ENCODE measurements around the gene TFAP2C.

DNA sequence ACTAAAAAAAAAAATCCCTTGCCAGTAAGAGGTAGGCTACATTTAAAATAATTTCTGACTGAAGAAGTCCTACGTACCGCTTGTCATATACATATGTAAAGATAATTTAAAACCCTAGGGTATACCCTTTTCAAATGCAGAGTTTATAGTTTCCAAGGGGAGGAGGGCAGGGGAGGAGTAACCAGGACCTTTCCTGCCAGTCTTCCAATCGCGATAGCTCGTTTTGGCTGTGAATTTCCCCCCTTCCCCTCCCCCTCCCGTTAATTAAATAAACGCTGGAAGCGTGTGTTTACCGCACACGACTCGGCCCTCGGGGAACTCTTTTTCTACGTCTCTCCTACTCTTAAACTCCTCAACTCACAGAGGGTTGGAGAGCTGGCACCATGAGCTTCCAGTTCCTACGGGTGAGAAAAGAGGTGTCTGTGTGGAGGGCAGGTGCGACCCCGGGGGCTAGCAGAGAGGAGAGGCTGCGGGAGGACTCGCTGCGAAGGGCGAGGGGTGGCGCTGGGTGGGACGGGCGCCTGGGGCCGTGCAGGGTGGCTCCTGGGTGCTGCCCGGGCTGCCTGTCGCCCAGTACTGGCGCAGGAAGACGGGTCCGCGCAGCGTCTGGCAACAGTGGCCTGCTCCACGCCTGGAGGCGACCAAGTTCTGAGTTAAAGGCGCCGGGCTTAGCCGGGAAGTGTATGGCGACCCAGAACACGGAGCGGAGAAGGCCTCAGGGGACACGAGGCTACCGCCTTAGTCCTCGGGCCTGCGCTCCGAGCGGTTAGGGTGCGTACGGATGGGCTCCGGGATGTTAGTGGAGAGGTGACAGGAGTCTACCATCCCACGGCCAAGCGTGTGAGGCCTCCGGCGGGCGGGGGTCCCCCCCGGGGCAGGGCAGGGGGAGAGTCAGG lies 4.1 kb upstream of the TFAP2C start:
- TF ChIP-seq, protein P1, sequence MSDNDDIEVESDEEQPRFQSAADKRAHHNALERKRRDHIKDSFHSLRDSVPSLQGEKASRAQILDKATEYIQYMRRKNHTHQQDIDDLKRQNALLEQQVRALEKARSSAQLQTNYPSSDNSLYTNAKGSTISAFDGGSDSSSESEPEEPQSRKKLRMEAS (IDR thresholded peaks at IDR 0.05) = no peak
- TF ChIP-seq, protein P2, sequence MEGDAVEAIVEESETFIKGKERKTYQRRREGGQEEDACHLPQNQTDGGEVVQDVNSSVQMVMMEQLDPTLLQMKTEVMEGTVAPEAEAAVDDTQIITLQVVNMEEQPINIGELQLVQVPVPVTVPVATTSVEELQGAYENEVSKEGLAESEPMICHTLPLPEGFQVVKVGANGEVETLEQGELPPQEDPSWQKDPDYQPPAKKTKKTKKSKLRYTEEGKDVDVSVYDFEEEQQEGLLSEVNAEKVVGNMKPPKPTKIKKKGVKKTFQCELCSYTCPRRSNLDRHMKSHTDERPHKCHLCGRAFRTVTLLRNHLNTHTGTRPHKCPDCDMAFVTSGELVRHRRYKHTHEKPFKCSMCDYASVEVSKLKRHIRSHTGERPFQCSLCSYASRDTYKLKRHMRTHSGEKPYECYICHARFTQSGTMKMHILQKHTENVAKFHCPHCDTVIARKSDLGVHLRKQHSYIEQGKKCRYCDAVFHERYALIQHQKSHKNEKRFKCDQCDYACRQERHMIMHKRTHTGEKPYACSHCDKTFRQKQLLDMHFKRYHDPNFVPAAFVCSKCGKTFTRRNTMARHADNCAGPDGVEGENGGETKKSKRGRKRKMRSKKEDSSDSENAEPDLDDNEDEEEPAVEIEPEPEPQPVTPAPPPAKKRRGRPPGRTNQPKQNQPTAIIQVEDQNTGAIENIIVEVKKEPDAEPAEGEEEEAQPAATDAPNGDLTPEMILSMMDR (IDR thresholded peaks at IDR 0.05 in 2 of 3, conservative IDR thresholded peaks at IDR 0.05 in 1 of 3; ENCODE audit: borderline replicate concordance in 1 of 3, insufficient read depth in 1 of 3, low read depth in 2 of 3, low read length in 2 of 3) = no peak
- TF ChIP-seq, protein P3, sequence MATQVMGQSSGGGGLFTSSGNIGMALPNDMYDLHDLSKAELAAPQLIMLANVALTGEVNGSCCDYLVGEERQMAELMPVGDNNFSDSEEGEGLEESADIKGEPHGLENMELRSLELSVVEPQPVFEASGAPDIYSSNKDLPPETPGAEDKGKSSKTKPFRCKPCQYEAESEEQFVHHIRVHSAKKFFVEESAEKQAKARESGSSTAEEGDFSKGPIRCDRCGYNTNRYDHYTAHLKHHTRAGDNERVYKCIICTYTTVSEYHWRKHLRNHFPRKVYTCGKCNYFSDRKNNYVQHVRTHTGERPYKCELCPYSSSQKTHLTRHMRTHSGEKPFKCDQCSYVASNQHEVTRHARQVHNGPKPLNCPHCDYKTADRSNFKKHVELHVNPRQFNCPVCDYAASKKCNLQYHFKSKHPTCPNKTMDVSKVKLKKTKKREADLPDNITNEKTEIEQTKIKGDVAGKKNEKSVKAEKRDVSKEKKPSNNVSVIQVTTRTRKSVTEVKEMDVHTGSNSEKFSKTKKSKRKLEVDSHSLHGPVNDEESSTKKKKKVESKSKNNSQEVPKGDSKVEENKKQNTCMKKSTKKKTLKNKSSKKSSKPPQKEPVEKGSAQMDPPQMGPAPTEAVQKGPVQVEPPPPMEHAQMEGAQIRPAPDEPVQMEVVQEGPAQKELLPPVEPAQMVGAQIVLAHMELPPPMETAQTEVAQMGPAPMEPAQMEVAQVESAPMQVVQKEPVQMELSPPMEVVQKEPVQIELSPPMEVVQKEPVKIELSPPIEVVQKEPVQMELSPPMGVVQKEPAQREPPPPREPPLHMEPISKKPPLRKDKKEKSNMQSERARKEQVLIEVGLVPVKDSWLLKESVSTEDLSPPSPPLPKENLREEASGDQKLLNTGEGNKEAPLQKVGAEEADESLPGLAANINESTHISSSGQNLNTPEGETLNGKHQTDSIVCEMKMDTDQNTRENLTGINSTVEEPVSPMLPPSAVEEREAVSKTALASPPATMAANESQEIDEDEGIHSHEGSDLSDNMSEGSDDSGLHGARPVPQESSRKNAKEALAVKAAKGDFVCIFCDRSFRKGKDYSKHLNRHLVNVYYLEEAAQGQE (IDR thresholded peaks at IDR 0.05; ENCODE audit: low read depth) = no peak
- no peak for TF ChIP-seq POLR2A (IDR thresholded peaks at IDR 0.05; ENCODE audit: borderline replicate concordance, extremely low read depth, insufficient read depth, insufficient read length)
- no peak for TF ChIP-seq CEBPB (IDR thresholded peaks at IDR 0.05; ENCODE audit: low read depth)
- no peak for TF ChIP-seq ZFX (IDR thresholded peaks at IDR 0.05)
- no peak for TF ChIP-seq TCF7L2 (IDR thresholded peaks at IDR 0.05; ENCODE audit: borderline replicate concordance, extremely low read depth, insufficient read depth, insufficient read length)
- no peak for TF ChIP-seq POLR2AphosphoS5 (IDR thresholded peaks at IDR 0.05; ENCODE audit: low read depth, low read length)
- TF ChIP-seq EZH2 (IDR thresholded peaks at IDR 0.05) = no peak
- no peak for TF ChIP-seq EZH2phosphoT487 (IDR thresholded peaks at IDR 0.05; ENCODE audit: borderline replicate concordance)
- TF ChIP-seq ZNF274 (IDR thresholded peaks at IDR 0.05; ENCODE audit: low read depth, low read length) = no peak
- no peak for TF ChIP-seq FOSL1 (IDR thresholded peaks at IDR 0.05; ENCODE audit: low read depth)
